Measurements from ENCODE around the gene STRBP.

GRCh38 chr9:123276551-123276950 lies 8.2 kb upstream of the STRBP start:
- TF ChIP-seq CTCF (IDR thresholded peaks at IDR 0.05; ENCODE audit: low read depth, low read length) (no peak), MYC (IDR thresholded peaks at IDR 0.05; ENCODE audit: low read depth, low read length) (no peak), POLR2A (IDR thresholded peaks at IDR 0.05; ENCODE audit: extremely low read depth, insufficient read length) (no peak), MAX (IDR thresholded peaks at IDR 0.05; ENCODE audit: low read depth, low read length) (no peak)
